ENCODE measurements around the gene CST7. TPM values are rescaled to one million over a fixed set of nuclear protein-coding genes. Genes with fewer than 3 reads are reported as not detected.

CST7 gene
- total RNA-seq, 1 donor from 2014 or later: not detected

DNA sequence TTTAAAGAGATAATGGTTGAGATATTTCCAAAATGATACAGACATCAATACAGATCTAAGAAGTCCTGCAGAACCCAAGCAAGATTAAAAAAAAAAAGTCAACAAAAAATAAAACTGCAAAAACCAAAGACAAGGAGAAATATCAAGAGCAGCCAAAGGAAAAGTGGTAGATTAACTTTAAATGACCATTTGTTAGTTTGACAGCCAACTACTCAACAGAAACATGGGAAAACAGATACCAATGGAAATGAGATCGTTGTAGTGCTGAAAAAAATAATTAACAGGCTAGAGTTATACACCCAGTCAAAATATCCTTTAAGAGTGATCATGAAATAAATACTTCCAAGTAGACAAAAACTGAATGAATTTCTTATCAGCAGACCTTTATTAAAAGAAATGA lies 53.9 kb downstream of the CST7 start:
- no peak for DNase-seq (ENCODE audit: low read depth)

- peak; percentile 85 for DNase-seq (ENCODE audit: low read depth)
Observed at GRCh38 chr20:25005220-25005619, 56.2 kb downstream of the CST7 start.

DNA sequence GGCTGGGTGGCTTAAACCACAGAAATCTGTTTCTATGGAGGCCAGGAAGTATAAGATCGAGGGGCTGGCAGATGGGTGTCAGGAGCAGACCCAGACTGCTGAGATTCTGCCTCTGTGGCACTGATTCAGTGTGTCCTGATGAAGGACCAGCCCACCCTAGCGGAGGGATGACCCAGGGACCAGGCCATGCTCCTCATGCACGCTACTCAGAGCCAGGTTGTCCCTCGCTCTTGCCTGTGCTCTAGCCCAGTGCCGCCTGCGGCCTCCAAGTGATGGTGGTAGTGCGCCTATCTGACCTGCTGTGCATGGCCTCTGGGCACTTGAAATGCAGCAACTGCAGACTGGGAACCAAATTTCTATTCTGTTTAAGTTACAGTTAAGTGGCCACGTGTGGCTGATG lies 56.6 kb downstream of the CST7 start:
- DNase-seq (ENCODE audit: low read depth): no peak

DNA sequence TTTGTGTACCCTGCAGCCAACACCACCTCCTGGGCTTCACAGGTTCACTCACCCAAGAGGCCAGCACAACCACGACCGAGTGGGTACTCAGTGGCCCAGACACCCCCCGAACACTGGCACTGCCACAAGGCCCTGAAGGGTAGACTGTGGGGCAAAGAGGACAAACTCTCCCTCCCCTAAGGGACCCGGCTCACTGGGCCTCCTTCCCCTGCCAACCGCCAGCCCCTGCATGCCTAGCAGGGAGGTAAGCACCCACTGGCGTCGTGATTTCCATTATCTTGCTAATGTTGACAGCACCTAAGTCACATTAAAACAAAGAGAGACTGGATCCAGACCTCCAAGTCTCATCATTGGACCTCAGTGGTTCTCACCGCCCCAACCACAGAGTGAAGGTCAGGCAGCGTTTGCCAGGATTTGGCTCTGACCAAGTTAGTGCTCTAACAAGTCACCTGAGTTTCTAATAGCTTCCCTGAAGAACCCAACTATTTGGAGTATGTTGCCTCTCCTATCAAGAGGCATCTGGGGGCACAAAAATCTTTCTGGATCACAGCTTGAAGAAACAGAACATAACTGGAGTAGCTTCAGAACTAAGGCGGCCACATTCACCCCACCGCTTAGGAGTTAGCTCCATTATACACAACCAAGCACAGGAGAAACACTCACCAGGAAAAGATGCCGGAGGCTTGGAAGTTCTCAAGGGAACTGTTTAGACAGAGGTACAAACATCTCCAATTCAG lies 57.5 kb downstream of the CST7 start:
- DNase-seq (ENCODE audit: low read depth): no peak

DNA sequence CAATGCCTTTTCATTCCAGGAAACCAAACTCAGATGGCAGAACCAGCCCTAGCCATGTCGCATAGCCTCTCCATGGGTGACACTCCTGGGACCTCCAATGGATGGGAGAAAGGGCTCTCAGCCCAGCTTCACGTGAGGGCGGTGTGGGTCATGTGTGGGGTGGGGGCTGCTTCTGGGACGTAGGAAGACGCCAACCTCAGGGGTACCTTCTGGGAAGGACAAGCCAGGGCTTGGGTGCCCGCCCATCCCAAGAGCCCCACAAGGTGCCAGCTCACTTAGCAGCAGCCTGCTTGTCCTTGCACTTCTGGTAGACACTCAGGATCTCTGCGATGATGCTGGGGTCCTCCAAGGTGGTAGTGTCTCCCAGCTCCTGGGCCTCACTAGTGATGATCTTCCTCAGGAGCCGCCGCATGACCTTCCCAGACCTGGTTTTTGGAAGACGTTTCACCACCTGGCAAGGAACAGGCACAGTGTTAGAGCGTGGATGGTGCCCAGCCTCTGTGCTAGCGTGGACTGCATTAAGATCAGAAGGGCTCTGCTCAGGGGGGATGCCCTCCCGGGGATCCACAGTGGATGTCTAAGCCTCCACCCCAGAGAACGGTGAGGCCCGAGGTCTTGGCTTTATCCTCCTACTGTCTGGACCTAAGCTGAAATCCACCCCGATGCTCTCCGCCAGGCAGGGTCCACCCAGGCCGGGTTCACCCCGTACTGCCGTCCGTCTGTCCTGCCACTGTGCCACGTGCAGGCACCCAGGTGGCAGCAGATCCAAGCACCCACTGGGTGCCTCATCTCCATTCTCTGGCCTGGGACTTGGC lies 58.6 kb downstream of the CST7 start:
- no peak for DNase-seq (ENCODE audit: low read depth)

DNA sequence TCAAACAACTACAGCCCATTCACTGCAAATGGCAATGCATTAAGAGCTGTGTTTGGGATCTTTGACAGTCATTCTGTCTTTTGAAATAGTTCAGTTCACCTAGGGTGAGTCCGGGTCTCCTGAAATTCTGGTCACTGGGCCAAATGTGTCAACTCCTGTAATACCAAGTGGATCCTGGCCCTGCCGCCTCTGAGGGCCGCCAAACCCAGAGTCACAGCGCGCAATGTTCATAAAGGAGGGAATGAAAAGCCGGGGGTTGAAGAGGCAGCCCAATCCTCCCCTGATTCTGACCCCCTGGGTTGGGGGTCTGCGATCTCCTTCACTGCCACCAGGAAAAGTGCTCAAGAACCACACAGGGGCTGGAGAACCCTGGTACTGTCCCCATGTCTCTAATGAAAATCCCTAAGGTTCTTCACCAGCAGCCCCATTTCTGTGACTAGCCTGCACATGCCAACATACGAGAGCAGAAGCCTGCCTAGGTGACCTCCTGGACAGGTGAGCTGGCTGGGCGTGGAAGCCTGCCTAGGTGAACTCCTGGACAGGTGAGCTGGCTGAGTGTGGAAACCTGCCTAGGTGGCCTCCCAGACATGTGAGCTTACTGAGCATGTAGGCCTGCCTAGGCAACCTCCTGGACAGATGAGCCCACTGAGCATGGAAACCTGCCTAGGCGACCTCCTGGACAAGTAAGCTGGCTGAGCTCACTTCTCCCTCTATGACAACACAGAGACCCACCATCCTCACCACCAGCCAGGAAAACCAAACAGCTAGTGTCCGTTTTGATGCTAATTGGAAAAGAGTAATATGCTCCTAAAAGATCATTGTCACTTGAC lies 59.5 kb downstream of the CST7 start:
- no peak for DNase-seq (ENCODE audit: low read depth)

Other genes with a start within 250 kb of the CST7 start
- gene APMAP, start 43.5 kb downstream of the CST7 start, total RNA-seq: 99.2 and 104 TPM in 2 replicates
- 1.2 and 11.8 TPM in 2 replicates for gene ACSS1, start 108.9 kb downstream of the CST7 start, total RNA-seq
- not detected in 2 replicates for gene VSX1, start 132.9 kb downstream of the CST7 start, total RNA-seq
- gene ENTPD6, start 246.4 kb downstream of the CST7 start, total RNA-seq: 62.1 and 86.3 TPM in 2 replicates